GM19463 (cell line): Measurements from ENCODE around the gene SUN3.

Experiments used
- ATAC-seq: cut with Tn5 transposase; IDR thresholded peaks from one replicate; pipeline ENCODE4 v1.9.1; 2021; ENCODE audit warnings: mild to moderate bottlenecking, moderate library complexity; ENCODE audit not compliant: unreplicated experiment

SUN3 gene

GRCh38 chr7:47979145-47979831 lies 49.6 kb downstream of the SUN3 start, which contains the start of gene HUS1:
HUS1 (minus strand) TSS chr7:47979615; CDS start chr7:47979519, 96 bp downstream.
- peak; percentile 99 for ATAC-seq

DNA sequence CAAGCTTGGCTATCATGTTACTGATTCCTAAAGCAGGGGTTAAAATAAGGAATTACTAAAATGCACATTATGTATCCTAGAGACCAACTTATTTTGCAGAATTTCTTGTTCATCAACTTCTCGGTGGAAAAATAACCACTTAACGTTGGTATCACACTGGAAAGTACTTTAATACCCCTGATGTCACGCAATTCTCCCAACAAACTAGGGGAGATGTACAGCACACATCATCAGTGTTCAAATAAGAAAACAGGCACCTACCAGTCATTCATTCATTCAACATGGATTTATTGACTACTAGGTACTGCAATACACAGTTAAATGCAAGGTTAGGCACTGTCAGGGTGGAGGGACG lies 50.1 kb downstream of the SUN3 start:
- ATAC-seq = no peak

- no peak for ATAC-seq
Observed at GRCh38 chr7:47973739-47974138, 55.2 kb downstream of the SUN3 start.

DNA sequence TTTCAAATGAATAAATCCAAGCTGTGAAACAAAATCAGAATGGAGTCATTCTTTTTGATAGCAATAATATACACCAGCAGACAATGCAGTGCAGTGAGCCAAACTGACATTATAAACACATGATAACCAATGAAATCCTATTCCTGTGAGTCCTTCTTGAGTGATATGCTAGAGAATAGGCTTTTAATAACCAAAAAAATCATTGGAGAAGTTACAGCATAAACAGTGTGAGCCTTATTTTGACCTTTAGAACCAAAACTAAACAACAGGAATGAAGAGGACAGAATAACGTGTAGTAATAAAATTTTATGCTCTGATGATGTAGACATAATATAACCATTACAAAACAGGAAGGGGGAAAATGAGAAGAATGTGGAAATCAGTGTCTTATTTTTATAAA lies 58.1 kb downstream of the SUN3 start:
- no peak for ATAC-seq

DNA sequence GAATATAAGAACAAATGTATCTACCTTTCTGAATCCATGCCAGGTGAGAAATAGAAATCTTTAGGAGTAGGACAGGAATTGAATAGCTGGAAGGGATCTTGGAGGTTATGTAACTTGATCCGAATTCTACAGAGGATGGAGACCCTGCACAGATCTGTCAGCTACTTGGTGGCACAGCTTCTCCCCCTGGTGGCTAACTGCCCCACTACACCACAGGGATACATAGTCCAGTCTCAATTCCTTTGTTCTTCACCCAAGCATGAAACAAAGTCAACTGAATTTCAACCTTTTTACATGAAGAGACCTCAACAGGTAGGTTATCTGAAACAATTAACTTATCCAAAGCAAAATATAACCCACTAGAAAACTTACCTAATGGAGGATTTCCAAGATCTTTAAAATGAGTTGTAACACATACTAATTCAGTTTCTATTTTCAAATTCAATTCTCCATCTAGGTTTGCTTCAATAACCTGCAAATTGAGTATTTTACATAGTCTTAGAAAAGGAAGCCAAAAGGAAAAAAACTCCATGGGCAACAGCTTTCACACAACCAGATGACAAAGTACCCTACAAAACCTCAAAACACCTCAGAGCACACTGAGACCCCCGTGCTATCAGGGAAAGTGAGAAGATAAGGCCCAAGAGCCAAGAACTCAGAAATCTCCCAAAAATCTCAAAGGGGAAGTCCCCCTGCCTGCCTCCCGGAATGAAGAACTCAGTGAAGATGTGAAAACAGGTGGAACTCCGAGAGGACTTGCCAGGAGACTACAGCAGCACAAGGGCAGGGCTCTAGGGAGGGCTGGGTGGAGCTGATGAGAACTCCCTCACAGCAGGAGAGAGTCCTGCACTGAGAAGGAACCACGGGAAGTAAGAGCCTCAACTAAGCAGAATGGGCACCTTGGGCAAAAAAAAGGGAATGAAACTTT lies 59.8 kb downstream of the SUN3 start:
- peak; percentile 87 for ATAC-seq

- no peak for ATAC-seq
Observed at GRCh38 chr7:47967708-47968107, 61.2 kb downstream of the SUN3 start.

GRCh38 chr7:47967123-47967522 lies 61.8 kb downstream of the SUN3 start:
- ATAC-seq = no peak

DNA sequence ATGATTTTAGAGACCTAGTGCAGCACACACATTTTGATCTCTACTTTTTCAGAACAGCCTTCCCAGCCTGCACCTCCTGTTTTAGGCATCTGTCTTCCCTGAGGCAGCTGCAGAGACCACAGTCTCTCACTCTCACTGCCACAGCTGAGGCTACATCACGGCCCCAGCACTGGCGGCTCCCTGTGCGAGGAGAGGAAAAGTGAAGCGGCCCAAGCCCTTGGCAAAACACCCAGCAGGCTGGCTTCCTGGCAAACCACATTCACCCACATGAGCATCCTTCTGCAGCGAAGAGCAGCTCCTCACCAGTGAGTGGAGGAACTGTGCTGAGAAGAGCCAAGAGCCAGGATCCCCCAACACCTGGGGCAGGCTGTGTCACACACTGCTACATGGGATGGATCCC lies 63.5 kb downstream of the SUN3 start:
- ATAC-seq = no peak

- no peak for ATAC-seq
Observed at GRCh38 chr7:47962262-47962661, 66.6 kb downstream of the SUN3 start.

DNA sequence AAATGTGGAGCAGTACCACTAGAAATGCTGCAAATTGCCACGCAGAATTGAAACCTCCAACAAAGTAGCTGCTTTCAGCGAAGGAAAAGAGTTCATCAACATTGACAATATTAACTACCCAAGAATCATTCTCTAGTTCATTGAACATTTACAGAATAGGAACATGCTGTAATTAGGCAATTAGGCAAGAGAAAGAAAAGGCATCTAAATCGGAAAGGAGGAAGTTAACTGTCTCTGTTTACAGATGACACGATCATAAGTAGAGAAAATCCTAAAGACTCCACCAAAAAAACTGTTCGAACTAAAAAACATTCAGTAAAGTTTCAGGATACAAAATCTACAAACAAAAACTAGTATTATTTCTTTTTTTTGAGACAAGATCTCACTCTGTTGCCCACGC lies 71.8 kb downstream of the SUN3 start:
- ATAC-seq = no peak

DNA sequence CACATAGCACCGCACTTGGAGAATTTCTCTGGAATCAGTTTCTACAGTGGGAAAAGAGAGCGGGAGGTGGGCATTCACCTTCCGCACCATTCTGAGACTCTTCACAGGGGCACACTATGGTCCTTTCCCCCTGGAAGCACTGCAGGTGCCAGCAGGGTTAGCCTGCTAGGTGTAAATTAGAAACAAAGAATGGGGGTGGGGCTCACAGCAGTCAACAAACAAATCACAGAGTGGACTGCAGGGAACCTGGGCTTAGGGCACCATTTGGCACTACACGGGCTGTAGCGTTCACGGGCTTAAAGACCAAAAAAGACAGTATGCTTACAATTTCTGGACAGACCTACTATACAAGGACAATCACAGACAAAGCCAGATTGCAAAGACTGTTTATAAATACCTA lies 72.7 kb downstream of the SUN3 start:
- no peak for ATAC-seq

DNA sequence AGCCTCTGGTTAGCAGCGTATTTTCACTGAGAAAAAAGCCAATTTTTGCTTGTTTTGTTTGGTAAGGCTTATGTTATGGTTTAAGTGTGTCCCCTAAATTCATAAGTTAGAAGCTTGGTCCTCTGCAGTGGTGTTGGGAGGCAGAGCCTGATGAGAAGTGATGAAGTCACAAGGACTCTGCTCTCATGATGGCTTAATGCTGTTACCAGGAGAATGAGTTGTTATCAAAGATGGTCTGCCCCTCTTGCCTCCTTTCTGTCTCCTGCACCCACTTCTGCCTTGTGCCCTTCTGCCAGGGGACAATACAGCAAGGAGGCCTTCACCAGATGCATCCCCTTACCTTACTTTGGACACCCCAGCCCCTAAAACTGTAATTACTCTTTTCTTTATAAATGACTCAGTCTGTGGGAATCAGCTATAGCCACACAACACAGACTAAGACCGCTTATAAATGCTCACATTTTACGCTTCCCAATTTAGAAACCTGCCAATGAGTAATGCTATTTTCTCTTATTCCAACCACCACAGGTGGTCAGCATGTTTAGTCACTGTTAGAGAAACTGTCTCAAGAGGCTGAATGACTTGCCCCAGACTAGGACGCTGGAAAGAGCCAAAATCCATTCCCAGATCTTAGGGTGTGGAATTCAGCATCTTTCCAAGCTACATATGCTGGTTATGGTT lies 74.5 kb downstream of the SUN3 start:
- peak; percentile 65 for ATAC-seq

GRCh38 chr7:47953822-47954221 lies 75.1 kb downstream of the SUN3 start:
- ATAC-seq = peak; percentile 40

DNA sequence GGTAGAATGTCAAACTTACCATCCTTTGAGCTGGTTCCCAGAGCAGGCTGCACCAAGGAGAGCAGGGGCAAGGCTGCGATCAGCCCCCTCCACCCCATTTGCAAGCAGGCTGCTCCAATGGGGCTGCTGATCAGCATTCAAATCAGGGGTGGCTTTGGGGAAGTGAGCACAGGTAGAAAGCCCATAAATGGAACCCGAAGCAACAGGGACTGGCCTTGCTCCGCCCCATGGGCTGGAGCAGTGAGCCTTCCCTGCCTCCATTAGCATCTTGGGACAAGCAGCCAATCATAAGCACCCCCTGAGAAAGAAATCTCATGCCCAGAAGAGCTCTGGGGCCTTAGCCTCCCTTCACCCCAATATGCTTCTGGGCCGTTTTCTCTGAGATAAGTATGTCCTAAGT lies 76.7 kb downstream of the SUN3 start:
- no peak for ATAC-seq

- no peak for ATAC-seq
Observed at GRCh38 chr7:47951374-47951773, 77.5 kb downstream of the SUN3 start.

GRCh38 chr7:47950714-47951113 lies 78.2 kb downstream of the SUN3 start:
- ATAC-seq = no peak

DNA sequence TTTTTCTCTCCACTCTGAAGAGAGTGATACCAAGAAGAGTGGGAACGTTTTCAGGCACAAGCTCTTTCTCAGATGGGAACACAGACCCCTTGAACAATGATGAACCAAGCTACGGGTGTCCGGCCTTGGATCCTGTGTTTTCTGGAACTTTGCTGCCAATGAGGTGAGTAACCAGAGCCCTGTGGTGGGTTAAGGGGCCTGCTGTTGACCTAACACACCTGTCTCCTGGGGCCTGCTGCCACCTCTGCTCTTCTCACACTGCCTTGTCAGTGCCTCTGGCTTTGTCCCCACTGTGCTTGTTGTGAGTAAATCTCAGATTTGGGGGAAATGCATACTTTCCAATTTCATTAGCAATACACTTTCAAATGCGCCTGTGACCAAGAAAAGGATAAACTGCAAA lies 79.2 kb downstream of the SUN3 start:
- no peak for ATAC-seq

DNA sequence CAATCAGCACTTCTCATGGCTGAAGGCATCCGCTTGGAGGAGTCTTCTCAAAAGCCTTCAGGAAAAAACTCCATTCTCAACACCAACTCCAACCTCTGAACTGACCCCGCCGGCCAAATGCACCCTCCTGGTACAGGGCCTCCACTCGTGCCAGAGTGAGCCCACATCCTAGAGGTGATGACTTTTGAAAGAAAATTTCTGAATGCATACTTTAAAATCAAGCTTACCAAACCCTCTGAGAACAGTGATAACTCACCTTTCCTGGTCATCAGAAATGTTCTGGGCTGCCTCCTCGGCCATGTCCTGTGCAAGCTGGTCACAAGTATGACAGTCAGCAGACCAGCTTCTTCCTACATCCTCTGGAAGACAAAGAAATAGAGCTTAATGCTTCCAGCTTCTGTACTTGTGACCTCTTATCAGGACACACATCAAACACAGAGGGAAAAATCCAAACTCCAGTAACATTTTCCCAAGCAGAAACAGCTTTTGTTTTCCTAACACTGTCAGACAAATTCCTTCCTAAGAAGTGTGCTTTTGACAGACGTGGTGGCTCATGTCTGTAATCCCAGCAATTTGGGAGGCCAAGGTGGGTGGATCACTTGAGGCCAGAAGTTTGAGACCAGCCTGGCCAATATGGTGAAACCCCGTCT lies 80.6 kb downstream of the SUN3 start, which contains the start of gene PKD1L1:
Gene PKD1L1, minus strand, starts transcription at position 326 of the 650 bp plus-strand sequence. Its CDS starts 26 bp downstream, at position 300.
- no peak for ATAC-seq

DNA sequence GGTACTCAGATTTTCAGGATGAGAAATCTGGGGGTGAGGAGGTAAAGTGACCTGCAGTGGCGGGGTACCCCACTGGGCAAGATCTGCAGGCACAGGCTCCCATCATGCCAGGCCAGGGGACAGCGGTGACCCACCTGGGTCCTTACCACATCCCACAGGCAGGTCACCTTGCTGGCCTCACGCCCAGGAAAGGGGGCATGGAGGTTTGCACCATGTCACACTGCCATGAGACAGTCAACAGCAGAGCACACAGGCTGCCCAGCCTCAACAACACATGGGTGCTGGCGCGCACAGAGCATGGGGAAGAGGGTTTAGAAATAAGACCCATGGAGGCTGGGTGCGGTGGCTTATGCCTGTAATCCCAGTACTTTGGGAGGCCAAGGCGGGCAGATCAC lies 81.6 kb downstream of the SUN3 start:
- no peak for ATAC-seq

DNA sequence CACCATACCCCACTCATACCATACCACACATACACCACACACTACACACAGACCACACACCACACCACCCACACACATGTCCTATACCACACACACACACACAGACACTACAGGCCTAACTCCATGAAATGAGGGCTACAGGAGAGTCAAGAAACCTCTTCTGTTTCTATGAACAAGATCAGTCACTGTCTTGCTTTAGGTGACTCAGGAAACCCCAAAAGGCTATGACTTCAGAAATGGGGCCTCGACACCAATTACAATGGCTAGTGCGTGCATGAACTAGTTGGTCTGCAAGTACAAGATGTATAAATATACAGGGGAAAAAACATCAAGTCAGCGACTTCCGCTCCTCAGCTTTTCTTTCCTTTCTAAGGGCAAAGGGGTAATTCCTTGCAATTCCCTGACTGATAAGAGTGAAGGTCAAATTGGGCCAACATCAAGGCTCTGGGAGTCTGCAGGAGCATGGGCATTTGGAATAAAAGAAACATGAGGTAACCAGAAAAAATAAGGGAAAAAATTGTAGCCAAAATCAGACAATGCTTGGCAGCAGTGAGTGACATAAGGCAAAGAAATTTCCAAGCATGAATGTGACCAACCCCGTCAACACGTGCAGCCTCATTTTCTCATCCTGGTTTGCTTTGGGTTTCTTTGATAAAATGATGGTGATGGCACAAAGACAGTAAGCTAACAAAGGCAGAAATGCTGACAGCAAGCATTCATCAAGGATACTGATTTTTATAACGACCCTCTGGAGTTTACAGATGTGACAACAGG lies 82.1 kb downstream of the SUN3 start:
- ATAC-seq = no peak
